ENCODE measurements around the gene ABI2.

Gene ABI2

GRCh38 chr2:203432811-203433210, 104.6 kb downstream of the ABI2 start:
- no peaks in the 10 kb centered on the region for H3K9me2 ChIP-seq (replicated peaks; ENCODE audit: insufficient read depth, low read length)
- no peaks in the 10 kb centered on the region for H3K79me2 ChIP-seq (ENCODE audit: insufficient read depth, low read length)
- H3K9ac ChIP-seq (ENCODE audit: low read length) = no peak overlapping the region
- no peaks in the 10 kb centered on the region for H4K20me1 ChIP-seq (ENCODE audit: low read depth, low read length)
- no peak overlapping the region for H2AFZ ChIP-seq (ENCODE audit: low read depth, low read length, severe bottlenecking)
- H3K27ac ChIP-seq (ENCODE audit: low read depth, low read length) = no peak overlapping the region
- no peak overlapping the region for H3K4me3 ChIP-seq (ENCODE audit: insufficient read depth, low read length, poor library complexity, severe bottlenecking)
- no peaks in the 10 kb centered on the region for H3F3A ChIP-seq (ENCODE audit: insufficient read depth)
- H3K36me3 ChIP-seq (ENCODE audit: low read length) = no peaks in the 10 kb centered on the region
- H3K27me3 ChIP-seq (ENCODE audit: low read length) = no peaks in the 10 kb centered on the region
- no peak for TF ChIP-seq CTCF (IDR thresholded peaks at IDR 0.05; ENCODE audit: insufficient read depth, low read length, poor library complexity, severe bottlenecking)
- no peak for TF ChIP-seq EZH2phosphoT487 (conservative IDR thresholded peaks at IDR 0.05; ENCODE audit: low read length)
- no peak overlapping the region for H3K4me2 ChIP-seq (ENCODE audit: low read depth, low read length, poor library complexity, severe bottlenecking)
- no peaks in the 10 kb centered on the region for H3K9me3 ChIP-seq (ENCODE audit: insufficient read depth, low read length)

DNA sequence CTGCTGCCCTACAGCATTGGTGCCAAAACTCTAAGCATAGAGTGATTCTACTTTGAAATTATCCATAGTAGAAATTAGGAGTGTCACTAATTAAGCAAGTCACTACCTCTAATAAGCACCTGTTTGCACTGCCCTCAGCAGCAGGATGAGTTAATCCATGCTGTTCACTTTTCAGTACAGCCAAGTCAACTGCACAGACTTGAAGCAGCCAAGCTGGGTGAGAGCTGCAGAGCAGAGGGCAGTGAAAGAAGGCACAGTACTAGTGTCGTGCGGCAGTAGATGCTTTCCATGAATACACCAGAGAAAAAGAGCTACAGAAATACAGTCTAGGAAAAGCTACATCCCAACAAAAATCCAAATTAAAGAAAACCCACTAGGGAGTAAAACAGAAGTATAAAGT, 108.3 kb downstream of the ABI2 start:
- Histone ChIP-seq H3K9ac (ENCODE audit: low read length) (no peak overlapping the region), H3K27ac (ENCODE audit: low read depth, low read length) (no peak overlapping the region), H3K79me2 (ENCODE audit: insufficient read depth, low read length) (no peaks in the 10 kb centered on the region), H3K9me2 (replicated peaks; ENCODE audit: insufficient read depth, low read length) (no peaks in the 10 kb centered on the region), H2AFZ (ENCODE audit: low read depth, low read length, severe bottlenecking) (no peak overlapping the region), H3K36me3 (ENCODE audit: low read length) (no peaks in the 10 kb centered on the region), H3F3A (ENCODE audit: insufficient read depth) (no peaks in the 10 kb centered on the region), H4K20me1 (ENCODE audit: low read depth, low read length) (no peaks in the 10 kb centered on the region), H3K4me2 (ENCODE audit: low read depth, low read length, poor library complexity, severe bottlenecking) (no peak overlapping the region), H3K27me3 (ENCODE audit: low read length) (no peaks in the 10 kb centered on the region), H3K9me3 (ENCODE audit: insufficient read depth, low read length) (no peaks in the 10 kb centered on the region), H3K4me3 (ENCODE audit: insufficient read depth, low read length, poor library complexity, severe bottlenecking) (no peak overlapping the region)
- TF ChIP-seq EZH2phosphoT487 (conservative IDR thresholded peaks at IDR 0.05; ENCODE audit: low read length) = no peak
- no peak for TF ChIP-seq CTCF (IDR thresholded peaks at IDR 0.05; ENCODE audit: insufficient read depth, low read length, poor library complexity, severe bottlenecking)

DNA sequence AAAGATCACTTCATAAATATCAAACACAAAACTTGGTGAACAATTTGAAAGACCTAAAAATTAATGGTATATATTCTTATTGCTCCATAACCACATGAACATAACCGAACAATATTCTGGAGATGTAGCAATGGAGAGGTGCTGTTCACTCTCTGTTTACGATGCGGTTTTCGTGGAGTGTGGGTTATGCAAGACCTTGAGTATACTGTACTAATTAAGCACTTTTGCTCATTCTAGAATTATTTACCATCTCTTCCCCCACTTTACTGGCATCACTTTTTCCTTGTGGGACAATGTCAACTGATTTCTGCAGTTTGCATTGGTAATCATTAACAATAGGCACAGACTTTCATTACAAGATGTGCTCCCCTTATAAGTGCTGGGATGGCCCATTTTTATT, 109.3 kb downstream of the ABI2 start:
- Histone ChIP-seq H2AFZ (ENCODE audit: low read depth, low read length, severe bottlenecking) (no peak overlapping the region), H3K4me3 (ENCODE audit: insufficient read depth, low read length, poor library complexity, severe bottlenecking) (no peak overlapping the region), H3K36me3 (ENCODE audit: low read length) (no peaks in the 10 kb centered on the region), H3F3A (ENCODE audit: insufficient read depth) (no peaks in the 10 kb centered on the region), H3K9me3 (ENCODE audit: insufficient read depth, low read length) (no peaks in the 10 kb centered on the region), H4K20me1 (ENCODE audit: low read depth, low read length) (no peaks in the 10 kb centered on the region), H3K79me2 (ENCODE audit: insufficient read depth, low read length) (no peaks in the 10 kb centered on the region), H3K9me2 (replicated peaks; ENCODE audit: insufficient read depth, low read length) (no peaks in the 10 kb centered on the region), H3K9ac (ENCODE audit: low read length) (no peak overlapping the region), H3K27me3 (ENCODE audit: low read length) (no peaks in the 10 kb centered on the region), H3K27ac (ENCODE audit: low read depth, low read length) (no peak overlapping the region), H3K4me2 (ENCODE audit: low read depth, low read length, poor library complexity, severe bottlenecking) (no peak overlapping the region)
- TF ChIP-seq CTCF (IDR thresholded peaks at IDR 0.05; ENCODE audit: insufficient read depth, low read length, poor library complexity, severe bottlenecking) (no peak), EZH2phosphoT487 (conservative IDR thresholded peaks at IDR 0.05; ENCODE audit: low read length) (no peak)

GRCh38 chr2:203438528-203438927, 110.3 kb downstream of the ABI2 start:
- no peak overlapping the region for H2AFZ ChIP-seq (ENCODE audit: low read depth, low read length, severe bottlenecking)
- H3K27ac ChIP-seq (ENCODE audit: low read depth, low read length) = no peak overlapping the region
- H3K4me2 ChIP-seq (ENCODE audit: low read depth, low read length, poor library complexity, severe bottlenecking) = no peak overlapping the region
- no peaks in the 10 kb centered on the region for H4K20me1 ChIP-seq (ENCODE audit: low read depth, low read length)
- no peaks in the 10 kb centered on the region for H3K79me2 ChIP-seq (ENCODE audit: insufficient read depth, low read length)
- H3K36me3 ChIP-seq (ENCODE audit: low read length) = no peaks in the 10 kb centered on the region
- H3F3A ChIP-seq (ENCODE audit: insufficient read depth) = no peaks in the 10 kb centered on the region
- no peak overlapping the region for H3K9ac ChIP-seq (ENCODE audit: low read length)
- no peaks in the 10 kb centered on the region for H3K27me3 ChIP-seq (ENCODE audit: low read length)
- TF ChIP-seq CTCF (IDR thresholded peaks at IDR 0.05; ENCODE audit: insufficient read depth, low read length, poor library complexity, severe bottlenecking) (no peak), EZH2phosphoT487 (conservative IDR thresholded peaks at IDR 0.05; ENCODE audit: low read length) (no peak)
- no peak overlapping the region for H3K4me3 ChIP-seq (ENCODE audit: insufficient read depth, low read length, poor library complexity, severe bottlenecking)
- H3K9me2 ChIP-seq (replicated peaks; ENCODE audit: insufficient read depth, low read length) = no peaks in the 10 kb centered on the region
- H3K9me3 ChIP-seq (ENCODE audit: insufficient read depth, low read length) = no peaks in the 10 kb centered on the region

Measured in SU-DHL-6 (cell line).